Myocyte (in vitro differentiated cells): ENCODE data around the gene NCAM2. TPM values are rescaled to one million over a fixed set of nuclear protein-coding genes. Genes with fewer than 3 reads are reported as not detected.

Experiments used
- DNase-seq: peaks from one replicate; pipeline ENCODE4 v3.0.0-alpha.2; 2012; ENCODE audit warnings: low read depth
- polyA plus RNA-seq: library from polyadenylated mRNA; unstranded; fragments of >200 nt; gene quantifications from one replicate; pipeline ENCODE4 v1.2.1, GENCODE V29; 2012; ENCODE audit warnings: missing spikeins
- total RNA-seq: library from RNA; depleted of rRNA; stranded (reverse); fragments of >200 nt; gene quantifications from 2 replicates; pipeline ENCODE4 v1.2.3, GENCODE V29; 2014

NCAM2 gene
- 0.53 and 1.8 TPM in 2 replicates for total RNA-seq
- 0.06 TPM for polyA plus RNA-seq

GRCh38 chr21:20997636-20998455 lies at the start of gene NCAM2:
Gene NCAM2 (plus strand): TSS chr21:20998409.
- DNase-seq = peak; percentile 61

- no peak for DNase-seq
Measured at GRCh38 chr21:20949884-20950283, 48.3 kb upstream of the NCAM2 start.

- DNase-seq = no peak
Measured at GRCh38 chr21:20965816-20966215, 32.4 kb upstream of the NCAM2 start.

- peak; percentile 0 for DNase-seq
Measured at GRCh38 chr21:20968391-20968790, 29.8 kb upstream of the NCAM2 start.

- DNase-seq = no peak
Measured at GRCh38 chr21:20970691-20971090, 27.5 kb upstream of the NCAM2 start.

GRCh38 chr21:20971296-20971921 lies 26.8 kb upstream of the NCAM2 start:
- peak; percentile 45 for DNase-seq

- DNase-seq = no peak
Measured at GRCh38 chr21:20994790-20995189, 3.4 kb upstream of the NCAM2 start.

- no peak for DNase-seq
Measured at GRCh38 chr21:20996421-20997310, 1.5 kb upstream of the NCAM2 start.

GRCh38 chr21:20997311-20997635 lies 936 bp upstream of the NCAM2 start:
- no peak for DNase-seq

- no peak for DNase-seq
Measured at GRCh38 chr21:20998456-20998789, 214 bp downstream of the NCAM2 start.

- no peak for DNase-seq
Measured at GRCh38 chr21:20998886-20999285, 677 bp downstream of the NCAM2 start.

GRCh38 chr21:20999659-21000058 lies 1.4 kb downstream of the NCAM2 start:
- DNase-seq = peak; percentile 56

GRCh38 chr21:21000591-21001175 lies 2.5 kb downstream of the NCAM2 start:
- DNase-seq = no peak

GRCh38 chr21:21001591-21002100 lies 3.4 kb downstream of the NCAM2 start:
- DNase-seq = no peak

GRCh38 chr21:21002153-21002552 lies 3.9 kb downstream of the NCAM2 start:
- no peak for DNase-seq

GRCh38 chr21:21003701-21004100 lies 5.5 kb downstream of the NCAM2 start:
- peak; percentile 40 for DNase-seq

GRCh38 chr21:21007606-21008005 lies 9.4 kb downstream of the NCAM2 start:
- DNase-seq = no peak

GRCh38 chr21:21010228-21010627 lies 12.0 kb downstream of the NCAM2 start:
- DNase-seq = no peak

- DNase-seq = no peak
Measured at GRCh38 chr21:21010698-21011097, 12.5 kb downstream of the NCAM2 start.

GRCh38 chr21:21018821-21019220 lies 20.6 kb downstream of the NCAM2 start:
- DNase-seq = no peak

GRCh38 chr21:21019681-21020080 lies 21.5 kb downstream of the NCAM2 start:
- no peak for DNase-seq
